NCI-H2081 (cell line): ENCODE results near the gene PLSCR5.

Source experiments
- DNase-seq, 2 experiments: peaks; one replicate each; lab custom pipeline; 2025; lab: John Stamatoyannopoulos, UW

Gene PLSCR5

GRCh38 chr3:146585156-146585555 lies 20.0 kb downstream of the PLSCR5 start:
- DNase-seq, result no peak

- DNase-seq, result no peak
These were observed 23.1 kb downstream of the PLSCR5 start for GRCh38 chr3:146581951-146582467.

GRCh38 chr3:146581080-146581601 lies 24.0 kb downstream of the PLSCR5 start:
- no peak for DNase-seq

GRCh38 chr3:146577662-146578061 lies 27.5 kb downstream of the PLSCR5 start:
- DNase-seq, result peak; percentile 10 to 64

- no peak for DNase-seq
These were observed 29.5 kb downstream of the PLSCR5 start for GRCh38 chr3:146575636-146576035.

- DNase-seq, result no peak
These were observed 31.0 kb downstream of the PLSCR5 start for GRCh38 chr3:146574173-146574572.

- DNase-seq, result no peak
These were observed 35.8 kb downstream of the PLSCR5 start for GRCh38 chr3:146569314-146569713.

- no peak for DNase-seq
These were observed 39.0 kb downstream of the PLSCR5 start for GRCh38 chr3:146566138-146566537.

GRCh38 chr3:146561879-146562278 lies 43.3 kb downstream of the PLSCR5 start:
- DNase-seq, result no peak

- DNase-seq, result no peak
These were observed 43.7 kb downstream of the PLSCR5 start for GRCh38 chr3:146561463-146561862.

- no peak for DNase-seq
These were observed 44.5 kb downstream of the PLSCR5 start for GRCh38 chr3:146560678-146561077.

GRCh38 chr3:146559388-146559787 lies 45.8 kb downstream of the PLSCR5 start:
- DNase-seq, result no peak

- no peak for DNase-seq
These were observed 46.4 kb downstream of the PLSCR5 start for GRCh38 chr3:146558781-146559180.

- DNase-seq, result no peak
These were observed 47.4 kb downstream of the PLSCR5 start for GRCh38 chr3:146557745-146558144.

GRCh38 chr3:146555311-146555710 lies 49.8 kb downstream of the PLSCR5 start:
- no peak for DNase-seq

GRCh38 chr3:146554151-146554760 lies 50.9 kb downstream of the PLSCR5 start:
- DNase-seq, result no peak

- no peak for DNase-seq
These were observed 54.2 kb downstream of the PLSCR5 start for GRCh38 chr3:146550743-146551510.

- DNase-seq, result no peak
These were observed 55.0 kb downstream of the PLSCR5 start for GRCh38 chr3:146550070-146550615.

GRCh38 chr3:146547235-146547835 lies 57.8 kb downstream of the PLSCR5 start:
- no peak for DNase-seq

GRCh38 chr3:146546366-146546965 lies 58.7 kb downstream of the PLSCR5 start:
- DNase-seq, result no peak

GRCh38 chr3:146544929-146545528 lies 60.1 kb downstream of the PLSCR5 start:
- DNase-seq, result no peak
